Upper lobe of left lung (tissue), 6 donors: ENCODE results near the gene ERGIC3. TPM values are rescaled to one million over a fixed set of nuclear protein-coding genes. Genes with fewer than 3 reads are reported as not detected.

Source experiments
- ATAC-seq, 2 donors: fragments of 200-7000 bp; cut with Tn5 transposase; one replicate each; pipeline ENCODE4 v1.9.1; 2022; ENCODE audit warnings: mild to moderate bottlenecking in 2 of 2, moderate library complexity in 2 of 2; ENCODE audit not compliant: low FRiP score in 2 of 2
- DNase-seq, 2 donors: peaks; one replicate each; pipeline ENCODE4 v3.0.0-alpha.2; 2019 to 2020
- H3K27ac ChIP-seq, 4 donors: fragments of 200-600 bp; sonication (generic); one replicate each; pipeline ENCODE4 v1.5.1; 2016 to 2019
- H3K27me3 ChIP-seq, 4 donors: fragments of 200-600 bp; sonication (generic); one replicate each; pipeline ENCODE4 v1.5.1; 2017 to 2019
- H3K36me3 ChIP-seq, 4 donors: fragments of 200-600 bp; sonication (generic); one replicate each; pipeline ENCODE4 v1.5.1; 2016 to 2019
- H3K4me1 ChIP-seq, 4 donors: fragments of 200-600 bp; sonication (generic); one replicate each; pipeline ENCODE4 v1.5.1; 2018 to 2019
- H3K4me3 ChIP-seq, 4 donors: fragments of 200-600 bp; sonication (generic); one replicate each; pipeline ENCODE4 v1.5.1; 2017 to 2019; ENCODE audit warnings: mild to moderate bottlenecking in 2 of 4, moderate library complexity in 1 of 4
- H3K9me3 ChIP-seq, 4 donors: fragments of 200-600 bp; sonication (generic); one replicate each; pipeline ENCODE4 v1.5.1; 2018 to 2019
- EP300 ChIP-seq, 4 donors: sonication (generic); formaldehyde crosslinking; IDR thresholded peaks; one replicate each; pipeline ENCODE4 v1.5.1; 2017; ENCODE audit warnings: antibody characterized with exemption in 4 of 4, control low read depth in 2 of 4
- POLR2A ChIP-seq, 4 donors: fragments of 450-650 bp; IDR thresholded peaks; one replicate each; pipeline ENCODE4 v1.5.1; 2016 to 2017; ENCODE audit warnings: antibody characterized with exemption in 4 of 4, mild to moderate bottlenecking in 2 of 4
- POLR2AphosphoS5 ChIP-seq, 2 donors: sonication (generic); formaldehyde crosslinking; IDR thresholded peaks; one replicate each; pipeline ENCODE4 v1.5.1; 2017; ENCODE audit warnings: antibody characterized with exemption in 2 of 2
- WGBS, 2 donors: methylation state at CpG; one replicate each; pipeline ENCODE4 v1.1.5; 2017 to 2018; 5-methylcytosine and 5-hydroxymethylcytosine counted together
- total RNA-seq, 6 donors: library from RNA; depleted of rRNA in 4 of 6; stranded (reverse); fragments of >200 nt in 4 of 6; gene quantifications; one replicate each; pipeline versions ENCODE4 v1.1.0 to v1.2.1, GENCODE V29; 2016 to 2021
- TF ChIP-seq, protein P1 (sequence below), 6 experiments: fragments of 450-650 bp in 4 of 6; fragments of 200-600 bp in 2 of 6; sonication (generic) in 2 of 6; IDR thresholded peaks; one replicate each; pipeline ENCODE4 v1.5.1; 2016 to 2019; ENCODE audit warnings: antibody characterized with exemption in 6 of 6
- donor health status: DM: no; HTN: no; CAD: no; lungs with moderate emphysema.
- donor health status: DM: no; HTN: yes; CAD: no; lungs with severe emphysema.

Gene ERGIC3
- total RNA-seq, 6 donors from 2014 or later, result 115 to 223 (median 179) TPM

DNA sequence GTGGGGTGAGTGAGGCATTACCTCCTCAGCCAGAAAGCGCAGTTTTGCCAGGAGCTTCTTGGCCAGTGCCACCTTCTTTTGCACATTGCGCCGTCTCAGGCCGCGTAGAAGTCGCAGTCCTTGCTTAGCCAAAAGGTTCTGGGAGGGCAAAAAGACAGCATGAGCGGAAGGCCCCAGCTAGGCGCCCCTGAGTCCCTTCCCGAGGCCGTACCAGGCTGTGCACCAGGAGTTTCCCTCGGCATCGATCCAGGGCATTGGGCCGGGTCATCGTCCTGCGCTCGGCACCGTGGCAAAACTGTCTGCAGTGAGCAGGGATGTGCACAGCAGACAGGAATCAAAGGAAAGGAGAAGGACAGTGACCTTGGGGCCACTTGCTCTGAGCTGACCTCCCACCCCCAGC lies 53.6 kb downstream of the ERGIC3 start:
- no peak overlapping the region for H3K4me3 ChIP-seq
- peaks cover 0 to under 1% (median 0%) of the 10 kb centered on the region in 4 donors for H3K27me3 ChIP-seq
- peaks cover 1 to 2% (median 1%) of the 10 kb centered on the region in 4 donors for H3K4me1 ChIP-seq
- 90 to 91% methylated on average over 9 to 17 of the region's 17 CpGs for WGBS, 2 donors
- no peaks in the 10 kb centered on the region for H3K9me3 ChIP-seq
- DNase-seq (peak in 1 of 2 donors; percentile 42), ATAC-seq (no peak)
- H3K36me3 ChIP-seq, result no peaks in the 10 kb centered on the region
- no peak for TF ChIP-seq EP300 (IDR thresholded peaks at IDR 0.05)
- no peak for TF ChIP-seq POLR2AphosphoS5 (IDR thresholded peaks at IDR 0.05)
- TF ChIP-seq, protein P1, sequence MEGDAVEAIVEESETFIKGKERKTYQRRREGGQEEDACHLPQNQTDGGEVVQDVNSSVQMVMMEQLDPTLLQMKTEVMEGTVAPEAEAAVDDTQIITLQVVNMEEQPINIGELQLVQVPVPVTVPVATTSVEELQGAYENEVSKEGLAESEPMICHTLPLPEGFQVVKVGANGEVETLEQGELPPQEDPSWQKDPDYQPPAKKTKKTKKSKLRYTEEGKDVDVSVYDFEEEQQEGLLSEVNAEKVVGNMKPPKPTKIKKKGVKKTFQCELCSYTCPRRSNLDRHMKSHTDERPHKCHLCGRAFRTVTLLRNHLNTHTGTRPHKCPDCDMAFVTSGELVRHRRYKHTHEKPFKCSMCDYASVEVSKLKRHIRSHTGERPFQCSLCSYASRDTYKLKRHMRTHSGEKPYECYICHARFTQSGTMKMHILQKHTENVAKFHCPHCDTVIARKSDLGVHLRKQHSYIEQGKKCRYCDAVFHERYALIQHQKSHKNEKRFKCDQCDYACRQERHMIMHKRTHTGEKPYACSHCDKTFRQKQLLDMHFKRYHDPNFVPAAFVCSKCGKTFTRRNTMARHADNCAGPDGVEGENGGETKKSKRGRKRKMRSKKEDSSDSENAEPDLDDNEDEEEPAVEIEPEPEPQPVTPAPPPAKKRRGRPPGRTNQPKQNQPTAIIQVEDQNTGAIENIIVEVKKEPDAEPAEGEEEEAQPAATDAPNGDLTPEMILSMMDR (IDR thresholded peaks at IDR 0.05), result no peak
- TF ChIP-seq POLR2A (IDR thresholded peaks at IDR 0.05), result no peak
- H3K27ac ChIP-seq, result no peak overlapping the region

DNA sequence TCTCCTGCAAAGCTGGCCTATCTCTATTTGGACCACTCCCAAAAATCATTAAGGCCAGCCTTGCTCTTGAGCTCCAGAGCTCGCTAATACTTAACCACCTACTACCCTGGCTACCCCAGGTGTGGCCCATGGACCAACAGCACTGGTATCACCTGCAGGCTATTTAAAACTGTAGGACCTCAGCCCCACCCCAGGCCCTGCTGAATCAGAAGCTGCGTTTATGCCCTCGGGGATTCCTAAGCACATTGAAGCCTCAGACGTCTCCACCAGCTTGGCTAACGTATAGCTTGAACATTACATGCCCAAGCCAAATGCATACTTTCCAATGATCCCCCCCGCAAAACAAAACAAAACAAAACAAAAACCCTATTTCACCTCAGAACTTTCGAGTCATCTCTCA lies 54.0 kb downstream of the ERGIC3 start:
- WGBS, 2 donors, result 82 to 87% methylated on average over 7 of the region's 7 CpGs
- ATAC-seq, result no peak
- Histone ChIP-seq H3K4me1 (peaks cover 6 to 7% (median 6%) of the 10 kb centered on the region in 4 donors), H3K4me3 (no peak overlapping the region), H3K36me3 (no peaks in the 10 kb centered on the region), H3K9me3 (no peaks in the 10 kb centered on the region), H3K27me3 (peaks cover 0 to 5% (median 0%) of the 10 kb centered on the region in 4 donors), H3K27ac (no peak overlapping the region)
- no peak for TF ChIP-seq POLR2A (IDR thresholded peaks at IDR 0.05)
- TF ChIP-seq, protein P1 (IDR thresholded peaks at IDR 0.05), result no peak
- no peak for TF ChIP-seq EP300 (IDR thresholded peaks at IDR 0.05)
- no peak for TF ChIP-seq POLR2AphosphoS5 (IDR thresholded peaks at IDR 0.05)
- no peak for DNase-seq

DNA sequence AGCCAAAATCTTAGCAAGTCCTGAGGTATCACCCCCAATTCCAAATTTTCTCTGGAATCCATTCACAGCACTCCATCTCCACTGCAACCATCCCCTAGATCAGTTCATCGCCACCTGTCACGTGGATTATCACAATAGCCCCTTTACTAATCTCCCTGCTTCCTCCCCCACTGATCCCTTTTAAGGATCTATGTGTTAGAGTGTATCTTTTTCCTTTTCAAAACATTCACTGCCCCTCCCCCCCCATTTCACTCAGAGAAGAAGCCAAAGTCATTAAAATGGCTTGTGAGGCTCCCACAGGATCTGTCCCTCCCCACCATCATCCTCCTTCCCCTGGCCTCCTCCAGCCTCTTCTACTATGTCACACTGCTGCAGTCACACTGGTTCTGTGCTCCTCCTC lies 55.3 kb downstream of the ERGIC3 start:
- peaks cover 12 to 19% (median 19%) of the 10 kb centered on the region in 4 donors for H3K4me1 ChIP-seq
- H3K4me3 ChIP-seq, result no peak overlapping the region
- no peaks in the 10 kb centered on the region for H3K36me3 ChIP-seq
- H3K27me3 ChIP-seq, result peaks cover 0 to 10% (median 3%) of the 10 kb centered on the region in 4 donors
- TF ChIP-seq POLR2AphosphoS5 (IDR thresholded peaks at IDR 0.05) (no peak), POLR2A (IDR thresholded peaks at IDR 0.05) (no peak), EP300 (IDR thresholded peaks at IDR 0.05) (no peak)
- TF ChIP-seq, protein P1 (IDR thresholded peaks at IDR 0.05), result no peak
- no peak for DNase-seq
- WGBS, 2 donors, result 85 to 93% methylated on average over 2 of the region's 2 CpGs
- no peaks in the 10 kb centered on the region for H3K9me3 ChIP-seq
- no peak overlapping the region for H3K27ac ChIP-seq
- no peak for ATAC-seq

DNA sequence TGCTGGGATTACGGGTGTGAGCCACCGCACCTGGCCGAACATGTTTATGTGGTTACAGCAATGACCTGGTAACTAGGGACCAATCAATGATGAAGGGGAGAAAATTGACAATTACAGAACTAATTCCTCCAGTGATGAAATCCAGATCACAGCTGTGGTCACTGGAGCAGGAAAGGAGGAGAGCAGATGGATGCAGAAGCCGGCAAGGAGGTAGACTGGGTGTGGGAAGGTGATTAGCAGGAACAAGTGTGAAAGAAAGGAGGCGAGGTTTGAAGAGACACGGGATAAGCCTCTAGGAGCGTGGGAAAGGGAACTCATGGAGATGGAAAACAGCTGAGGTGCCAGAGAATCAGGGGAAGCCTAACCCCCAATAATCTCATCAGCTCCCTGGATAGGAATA lies 56.6 kb downstream of the ERGIC3 start:
- no peak for TF ChIP-seq EP300 (IDR thresholded peaks at IDR 0.05)
- TF ChIP-seq POLR2A (IDR thresholded peaks at IDR 0.05), result no peak
- TF ChIP-seq POLR2AphosphoS5 (IDR thresholded peaks at IDR 0.05), result no peak
- TF ChIP-seq, protein P1 (IDR thresholded peaks at IDR 0.05), result no peak
- no peak for DNase-seq

More for the DNA sequence above, 56.6 kb downstream of the ERGIC3 start:
- Histone ChIP-seq H3K36me3 (no peaks in the 10 kb centered on the region), H3K9me3 (no peaks in the 10 kb centered on the region), H3K27me3 (peaks cover 0 to 10% (median 3%) of the 10 kb centered on the region in 4 donors), H3K4me3 (no peak overlapping the region), H3K4me1 (peaks cover 13 to 21% (median 20%) of the 10 kb centered on the region in 4 donors), H3K27ac (no peak overlapping the region)
- ATAC-seq, result no peak
- WGBS, 2 donors, result 76 to 77% methylated on average over 7 of the region's 7 CpGs
